ENCODE results near the gene SMYD1. TPM values are rescaled to one million over a fixed set of nuclear protein-coding genes. Genes with fewer than 3 reads are reported as not detected.

Gene SMYD1
- total RNA-seq, 6 donors from 2014 or later, result not detected

GRCh38 chr2:88123975-88124917, 56.6 kb downstream of the SMYD1 start:
- WGBS, 2 donors, result 88 to 94% methylated on average over 9 of the region's 9 CpGs
- no peak overlapping the region for H3K27ac ChIP-seq
- DNase-seq (no peak), ATAC-seq (ENCODE audit: low FRiP score in 2 of 2) (no peak)
- no peaks in the 10 kb centered on the region for H3K36me3 ChIP-seq
- no peaks in the 10 kb centered on the region for H3K4me1 ChIP-seq
- H3K4me3 ChIP-seq, result no peak overlapping the region
- H3K27me3 ChIP-seq, result no peaks in the 10 kb centered on the region
- TF ChIP-seq CTCF (IDR thresholded peaks at IDR 0.05), result no peak
- TF ChIP-seq EP300 (IDR thresholded peaks at IDR 0.05), result no peak
- no peak for TF ChIP-seq POLR2A (IDR thresholded peaks at IDR 0.05)
- no peak for TF ChIP-seq POLR2AphosphoS5 (IDR thresholded peaks at IDR 0.05)
- H3K9me3 ChIP-seq, result no peaks in the 10 kb centered on the region

GRCh38 chr2:88125344-88125923, 57.8 kb downstream of the SMYD1 start:
- no peak for TF ChIP-seq CTCF (IDR thresholded peaks at IDR 0.05)
- TF ChIP-seq POLR2AphosphoS5 (IDR thresholded peaks at IDR 0.05), result no peak
- TF ChIP-seq EP300 (IDR thresholded peaks at IDR 0.05), result no peak
- TF ChIP-seq POLR2A (IDR thresholded peaks at IDR 0.05), result no peak
- Histone ChIP-seq H3K27ac (no peak overlapping the region), H3K9me3 (no peaks in the 10 kb centered on the region), H3K27me3 (no peaks in the 10 kb centered on the region), H3K4me1 (no peaks in the 10 kb centered on the region), H3K36me3 (no peaks in the 10 kb centered on the region), H3K4me3 (no peak overlapping the region)
- ATAC-seq (ENCODE audit: low FRiP score in 2 of 2), result no peak
- 76 to 77% methylated on average over 3 of the region's 3 CpGs for WGBS, 2 donors
- DNase-seq, result no peak

GRCh38 chr2:88125924-88126771, 58.5 kb downstream of the SMYD1 start:
- Histone ChIP-seq H3K9me3 (no peaks in the 10 kb centered on the region), H3K36me3 (no peaks in the 10 kb centered on the region), H3K4me3 (no peak overlapping the region), H3K27me3 (no peaks in the 10 kb centered on the region), H3K4me1 (no peaks in the 10 kb centered on the region), H3K27ac (no peak overlapping the region)
- WGBS, 2 donors, result 85% methylated on average over 11 of the region's 11 CpGs
- TF ChIP-seq EP300 (IDR thresholded peaks at IDR 0.05), result no peak
- ATAC-seq (ENCODE audit: low FRiP score in 2 of 2) (no peak), DNase-seq (no peak)

- H3K27me3 ChIP-seq, result no peaks in the 10 kb centered on the region
- DNase-seq, result no peak
- WGBS, 2 donors, result 91 to 94% methylated on average over 3 of the region's 3 CpGs
- no peaks in the 10 kb centered on the region for H3K4me1 ChIP-seq
- no peak for TF ChIP-seq POLR2AphosphoS5 (IDR thresholded peaks at IDR 0.05)
- TF ChIP-seq EP300 (IDR thresholded peaks at IDR 0.05), result no peak
- no peak for TF ChIP-seq POLR2A (IDR thresholded peaks at IDR 0.05)
- no peak for TF ChIP-seq CTCF (IDR thresholded peaks at IDR 0.05)
- H3K36me3 ChIP-seq, result no peaks in the 10 kb centered on the region
- H3K4me3 ChIP-seq, result no peak overlapping the region
- no peak for ATAC-seq (ENCODE audit: low FRiP score in 2 of 2)
- no peak overlapping the region for H3K27ac ChIP-seq
- no peaks in the 10 kb centered on the region for H3K9me3 ChIP-seq
These were observed 59.4 kb downstream of the SMYD1 start for GRCh38 chr2:88126772-88127637.

Data from upper lobe of left lung (tissue), 6 donors.